CD4-positive, alpha-beta T cell treated with Interleukin-10 for 1 hour (primary cell): Measurements from ENCODE around the gene NECTIN2.
"Not testable (repeated sequence)": the region's sequence is repeated elsewhere in the genome, so short reads cannot be mapped to it uniquely, and the experiment has no call there.

Experiments used
- DNase-seq: peaks from one replicate; pipeline ENCODE4 v3.0.0-alpha.2; 2020

Gene NECTIN2

GRCh38 chr19:44911896-44912295, 65.8 kb downstream of the NECTIN2 start:
- not testable (repeated sequence) for DNase-seq

DNA sequence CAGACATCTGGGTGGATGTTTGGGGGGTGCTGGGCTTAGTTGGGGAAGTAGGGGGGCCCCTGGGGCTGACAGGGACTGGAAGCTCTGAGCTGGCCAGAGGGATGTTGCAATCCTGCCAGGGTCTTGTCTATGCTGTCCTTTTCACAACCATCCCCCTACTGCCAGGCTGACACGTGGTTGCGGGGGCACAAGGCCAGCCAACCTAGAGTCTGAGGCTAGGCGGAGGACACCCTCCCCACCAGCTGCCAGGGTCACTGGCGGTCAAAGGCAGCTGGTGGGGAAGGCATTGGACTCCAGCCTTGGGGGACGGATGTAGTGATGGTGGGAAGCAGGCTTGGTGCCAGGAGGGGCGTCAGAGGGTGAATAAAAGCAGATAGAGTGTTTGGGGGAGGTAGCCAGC, 66.8 kb downstream of the NECTIN2 start:
- DNase-seq: no peak

GRCh38 chr19:44913512-44914432, 67.7 kb downstream of the NECTIN2 start:
- not testable (repeated sequence) for DNase-seq

DNA sequence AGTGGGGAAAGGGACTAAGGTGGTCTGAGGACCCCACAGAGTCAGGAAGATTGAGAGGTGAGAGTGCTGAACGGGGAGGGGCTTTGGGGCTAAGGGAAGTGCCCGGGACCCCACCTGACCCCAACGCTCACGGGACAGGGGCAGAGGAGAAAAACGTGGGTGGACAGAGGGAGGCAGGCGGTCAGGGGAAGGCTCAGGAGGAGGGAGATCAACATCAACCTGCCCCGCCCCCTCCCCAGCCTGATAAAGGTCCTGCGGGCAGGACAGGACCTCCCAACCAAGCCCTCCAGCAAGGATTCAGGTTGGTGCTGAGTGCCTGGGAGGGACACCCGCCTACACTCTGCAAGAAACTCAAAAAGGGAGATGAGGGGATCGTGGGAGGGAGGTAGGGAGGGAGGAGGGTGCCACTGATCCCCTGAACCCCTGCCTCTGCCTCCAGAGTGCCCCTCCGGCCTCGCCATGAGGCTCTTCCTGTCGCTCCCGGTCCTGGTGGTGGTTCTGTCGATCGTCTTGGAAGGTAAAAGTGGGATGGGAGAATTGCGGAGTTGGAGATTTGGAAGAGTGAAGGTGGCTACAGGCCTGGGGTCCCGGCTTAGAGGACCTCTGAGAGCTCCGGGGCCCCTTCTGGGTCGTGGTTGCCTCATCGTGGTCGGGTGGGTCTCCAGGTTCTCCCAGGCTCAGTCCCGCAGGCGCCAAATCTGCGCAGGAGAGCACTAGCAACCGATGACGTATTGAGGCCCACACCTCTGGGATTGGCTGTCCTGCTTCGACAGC, 68.5 kb downstream of the NECTIN2 start, which contains the start of gene APOC1:
Gene APOC1, plus strand, starts transcription at position 176 of the 774 bp plus-strand sequence. Its CDS starts 284 bp downstream, at position 460.
- peak; percentile 82 for DNase-seq

GRCh38 chr19:44924243-44924725, 78.2 kb downstream of the NECTIN2 start:
- no peak for DNase-seq

DNA sequence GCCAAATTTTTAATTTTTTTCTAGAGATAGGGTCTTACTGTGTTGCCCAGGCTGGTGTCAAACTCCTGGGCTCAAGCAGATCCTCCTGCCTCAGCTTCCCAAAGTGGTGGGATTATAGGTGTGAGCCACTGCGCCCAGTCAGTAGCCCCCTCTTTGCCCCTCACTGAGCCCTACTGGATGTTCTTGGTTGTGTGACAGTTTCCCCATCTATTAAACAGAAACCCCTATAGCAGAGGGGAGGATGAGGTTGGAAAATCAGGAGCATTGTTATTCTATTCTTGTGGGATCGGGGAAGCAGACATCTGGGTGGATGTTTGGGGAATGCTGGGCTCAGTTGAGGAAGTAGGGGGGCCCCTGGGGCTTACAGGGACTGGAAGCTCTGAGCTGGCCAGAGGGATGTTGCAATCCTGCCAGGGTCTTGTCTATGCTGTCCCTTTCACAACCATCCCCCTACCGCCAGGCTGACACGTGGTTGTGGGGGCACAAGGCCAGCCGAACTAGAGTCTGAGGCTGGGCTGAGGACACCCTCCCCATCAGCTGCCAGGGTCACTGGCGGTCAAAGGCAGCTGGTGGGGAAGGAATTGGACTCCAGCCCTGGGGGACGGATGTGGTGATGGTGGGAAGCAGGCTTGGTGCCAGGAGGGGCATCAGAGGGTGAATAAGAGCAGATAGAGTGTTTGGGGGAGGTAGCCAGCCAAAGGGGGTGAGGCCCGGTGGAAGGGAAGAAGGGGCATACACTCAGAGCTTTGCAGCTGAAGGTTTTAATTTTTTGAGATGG, 79.2 kb downstream of the NECTIN2 start:
- DNase-seq: no peak

DNA sequence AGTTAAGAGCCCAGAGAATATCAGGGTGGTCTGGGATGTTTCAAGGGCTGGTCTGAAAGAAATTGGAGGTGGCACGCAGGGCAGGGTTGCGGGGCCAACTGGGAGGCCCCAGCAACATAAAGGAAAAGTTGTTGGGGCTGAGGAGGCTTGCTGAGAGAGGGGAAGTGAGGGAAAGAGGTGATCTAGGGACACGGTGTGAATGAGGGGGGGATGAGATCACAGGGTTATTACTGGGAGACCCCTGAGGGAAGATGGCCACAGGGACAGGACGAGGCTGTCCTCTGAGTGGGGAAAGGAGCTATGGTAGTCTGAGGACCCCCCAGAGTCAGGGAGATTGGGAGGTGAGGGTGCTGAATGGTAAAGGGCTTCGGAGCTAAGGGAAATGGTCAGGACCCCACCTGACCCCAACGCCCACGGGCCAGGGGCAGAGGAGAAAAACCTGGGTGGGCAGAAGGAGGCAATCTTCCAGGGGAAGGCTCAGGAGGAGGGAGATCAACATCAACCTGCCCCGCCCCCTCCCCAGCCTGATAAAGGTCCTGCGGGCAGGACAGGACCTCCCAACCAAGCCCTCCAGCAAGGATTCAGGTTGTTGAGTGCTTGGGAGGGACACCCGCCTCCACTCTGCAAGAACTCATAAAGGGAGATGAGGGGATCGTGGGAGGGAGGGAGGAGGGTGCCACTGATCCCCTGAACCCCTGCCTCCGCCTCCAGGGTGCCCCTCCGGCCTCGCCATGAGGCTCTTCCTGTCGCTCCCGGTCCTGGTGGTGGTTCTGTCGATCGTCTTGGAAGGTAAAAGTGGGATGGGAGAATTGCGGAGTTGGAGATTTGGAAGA, 80.4 kb downstream of the NECTIN2 start:
- not testable (repeated sequence) for DNase-seq

DNA sequence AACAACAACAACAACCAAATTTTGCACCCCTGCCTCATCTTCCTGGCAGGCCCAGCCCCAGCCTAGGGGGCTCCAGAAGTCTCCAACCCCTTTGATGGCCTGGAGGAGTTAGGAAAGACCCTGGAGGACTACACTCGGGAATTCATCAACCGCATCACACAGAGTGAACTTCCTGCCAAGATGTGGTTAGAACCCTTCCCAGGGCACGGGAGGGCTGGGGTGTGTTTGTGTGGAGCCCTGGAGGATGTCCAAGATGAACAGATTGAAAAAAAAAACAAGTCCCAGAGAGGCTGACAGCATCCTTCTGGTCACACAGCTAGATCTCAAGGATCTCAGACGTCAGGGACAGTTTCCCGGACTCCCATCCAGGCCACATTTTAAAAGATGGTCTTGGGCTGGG, 81.6 kb downstream of the NECTIN2 start:
- no peak for DNase-seq

DNA sequence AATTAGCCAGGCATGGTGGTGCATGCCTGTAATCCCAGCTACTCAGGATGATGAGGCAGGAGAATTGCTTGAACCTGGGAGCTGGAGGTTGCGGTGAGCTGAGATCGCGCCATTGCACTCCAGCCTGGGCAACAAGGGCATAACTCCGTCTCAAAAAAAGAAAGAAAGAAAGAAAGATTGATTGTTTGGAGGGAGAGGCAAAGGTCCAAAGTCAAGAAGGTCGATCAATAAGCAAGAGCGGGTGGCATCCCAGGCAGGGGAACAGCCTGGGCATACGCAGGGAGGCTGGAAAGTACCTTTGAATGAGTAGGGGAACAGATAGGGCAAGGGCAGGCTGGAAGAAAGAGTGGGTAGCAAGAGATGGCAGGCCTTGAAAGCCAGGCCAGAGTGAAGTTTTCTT, 84.0 kb downstream of the NECTIN2 start:
- no peak for DNase-seq

DNA sequence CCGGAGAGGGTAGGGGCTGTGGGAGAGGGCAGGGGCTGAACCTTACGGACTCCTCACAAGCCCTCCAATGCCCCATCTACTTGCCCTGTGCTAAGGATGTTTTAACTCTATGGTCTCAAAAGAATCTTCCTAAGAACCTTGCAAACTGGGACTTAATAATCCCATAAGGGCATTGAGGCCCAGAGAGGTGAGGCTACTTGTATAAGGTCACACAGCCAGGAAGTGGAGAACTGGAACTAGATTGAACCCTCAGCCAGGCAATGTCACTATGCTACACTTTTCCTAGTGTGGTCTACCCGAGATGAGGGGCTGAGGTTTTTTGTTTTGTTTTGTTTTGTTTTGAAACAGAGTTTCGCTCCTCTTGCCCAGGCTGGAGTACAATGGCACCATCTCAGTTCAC, 85.4 kb downstream of the NECTIN2 start:
- no peak for DNase-seq
